HUES64 (cell line): ENCODE data around the gene CIITA.

Source experiments
- H3K27ac ChIP-seq: 2 replicates; pipeline ENCODE4 v1.7.0; 2013; ENCODE audit warnings: low read depth, low read length, inconsistent platforms
- H3K27me3 ChIP-seq: 2 replicates; pipeline ENCODE4 v1.6.1; 2013; ENCODE audit warnings: mild to moderate bottlenecking, low read length; ENCODE audit not compliant: insufficient read depth
- H3K36me3 ChIP-seq: 2 replicates; pipeline ENCODE4 v1.6.1; 2013; ENCODE audit warnings: mild to moderate bottlenecking, low read length; ENCODE audit not compliant: insufficient read depth
- H3K4me1 ChIP-seq: 2 replicates; pipeline ENCODE4 v1.6.1; 2013; ENCODE audit warnings: mild to moderate bottlenecking, low read length, moderate library complexity; ENCODE audit not compliant: insufficient read depth
- H3K4me3 ChIP-seq: 2 replicates; pipeline ENCODE4 v1.5.1; 2013; ENCODE audit warnings: mild to moderate bottlenecking, low read length, moderate library complexity
- H3K9ac ChIP-seq: 2 replicates; pipeline ENCODE4 v1.6.1; 2013; ENCODE audit warnings: mild to moderate bottlenecking, low read depth, low read length
- H3K9me3 ChIP-seq: 2 replicates; pipeline ENCODE4 v1.6.1; 2013; ENCODE audit warnings: low read depth, low read length; ENCODE audit not compliant: insufficient read depth
- WGBS: fragments of 150-250, 120-280 bp; methylation state at CpG from one replicate; pipeline ENCODE4 v1.1.7; 2013; ENCODE audit warnings: missing lambda C conversion rate; 5-methylcytosine and 5-hydroxymethylcytosine counted together

Gene CIITA

GRCh38 chr16:10932959-10933710, 56.1 kb downstream of the CIITA start:
- Histone ChIP-seq H3K4me3 (no peak overlapping the region), H3K9me3 (no peaks in the 10 kb centered on the region), H3K27ac (no peak overlapping the region), H3K27me3 (no peaks in the 10 kb centered on the region), H3K4me1 (no peaks in the 10 kb centered on the region), H3K9ac (no peak overlapping the region), H3K36me3 (peaks cover 17% of the 10 kb centered on the region)
- 94% methylated on average over 11 of the region's 11 CpGs for WGBS

GRCh38 chr16:10933865-10934264, 56.9 kb downstream of the CIITA start:
- H3K27me3 ChIP-seq = no peaks in the 10 kb centered on the region
- no peak overlapping the region for H3K4me3 ChIP-seq
- no peaks in the 10 kb centered on the region for H3K4me1 ChIP-seq
- 91% methylated on average over 8 of the region's 8 CpGs for WGBS
- no peak overlapping the region for H3K27ac ChIP-seq
- H3K9me3 ChIP-seq = no peaks in the 10 kb centered on the region
- H3K36me3 ChIP-seq = peaks cover 13% of the 10 kb centered on the region
- H3K9ac ChIP-seq = no peak overlapping the region

GRCh38 chr16:10934325-10935107, 57.5 kb downstream of the CIITA start:
- WGBS = 94% methylated on average over 12 of the region's 13 CpGs
- Histone ChIP-seq H3K9me3 (no peaks in the 10 kb centered on the region), H3K4me1 (no peaks in the 10 kb centered on the region), H3K27ac (no peak overlapping the region), H3K4me3 (no peak overlapping the region), H3K36me3 (peaks cover 13% of the 10 kb centered on the region), H3K27me3 (no peaks in the 10 kb centered on the region), H3K9ac (no peak overlapping the region)

GRCh38 chr16:10935226-10935915, 58.4 kb downstream of the CIITA start:
- H3K4me1 ChIP-seq = peaks cover 3% of the 10 kb centered on the region
- peaks cover 20% of the 10 kb centered on the region for H3K36me3 ChIP-seq
- WGBS = 97% methylated on average over 7 of the region's 7 CpGs

GRCh38 chr16:10936272-10936984, 59.4 kb downstream of the CIITA start:
- H3K9ac ChIP-seq = no peak overlapping the region

More at GRCh38 chr16:10935226-10935915, 58.4 kb downstream of the CIITA start:
- no peak overlapping the region for H3K27ac ChIP-seq
- H3K4me3 ChIP-seq = no peak overlapping the region
- no peak overlapping the region for H3K9ac ChIP-seq
- no peaks in the 10 kb centered on the region for H3K27me3 ChIP-seq
- H3K9me3 ChIP-seq = no peaks in the 10 kb centered on the region

GRCh38 chr16:10937068-10937859, 60.3 kb downstream of the CIITA start:
- 94% methylated on average over 11 of the region's 11 CpGs for WGBS
- Histone ChIP-seq H3K27ac (no peak overlapping the region), H3K36me3 (peaks cover 21% of the 10 kb centered on the region), H3K9ac (no peak overlapping the region), H3K4me1 (peaks cover 10% of the 10 kb centered on the region), H3K27me3 (0 out of 2 replicates have a peak, but pooled peaks cover 8% of the 10 kb centered on the region), H3K4me3 (no peak overlapping the region), H3K9me3 (no peaks in the 10 kb centered on the region)

More at GRCh38 chr16:10936272-10936984, 59.4 kb downstream of the CIITA start:
- Histone ChIP-seq H3K4me1 (peaks cover 10% of the 10 kb centered on the region), H3K27ac (no peak overlapping the region), H3K36me3 (peaks cover 21% of the 10 kb centered on the region), H3K9me3 (no peaks in the 10 kb centered on the region), H3K27me3 (0 out of 2 replicates have a peak, but pooled peaks cover 6% of the 10 kb centered on the region), H3K4me3 (no peak overlapping the region)
- 92% methylated on average over 7 of the region's 8 CpGs for WGBS

GRCh38 chr16:10938321-10938720, 61.3 kb downstream of the CIITA start:
- 95% methylated on average over 5 of the region's 7 CpGs for WGBS
- H3K9ac ChIP-seq = no peak overlapping the region
- no peaks in the 10 kb centered on the region for H3K9me3 ChIP-seq
- no peak overlapping the region for H3K4me3 ChIP-seq
- H3K27ac ChIP-seq = no peak overlapping the region
- peaks cover 13% of the 10 kb centered on the region for H3K4me1 ChIP-seq
- H3K36me3 ChIP-seq = peaks cover 21% of the 10 kb centered on the region
- 0 out of 2 replicates have a peak, but pooled peaks cover 8% of the 10 kb centered on the region for H3K27me3 ChIP-seq

- Histone ChIP-seq H3K4me3 (no peak overlapping the region), H3K9ac (no peak overlapping the region), H3K9me3 (no peaks in the 10 kb centered on the region), H3K27me3 (0 out of 2 replicates have a peak, but pooled peaks cover 8% of the 10 kb centered on the region), H3K4me1 (peaks cover 16% of the 10 kb centered on the region), H3K27ac (no peak overlapping the region), H3K36me3 (peaks cover 15% of the 10 kb centered on the region; the same call in 1 of the 2 replicates)
- 95% methylated on average over 7 of the region's 7 CpGs for WGBS
Measured at GRCh38 chr16:10938796-10939648, 62.0 kb downstream of the CIITA start.

GRCh38 chr16:10939649-10940234, 62.7 kb downstream of the CIITA start:
- Histone ChIP-seq H3K9me3 (no peaks in the 10 kb centered on the region), H3K27ac (no peak overlapping the region), H3K9ac (no peak overlapping the region), H3K4me1 (peaks cover 16% of the 10 kb centered on the region), H3K36me3 (peaks cover 15% of the 10 kb centered on the region; the same call in 1 of the 2 replicates), H3K27me3 (0 out of 2 replicates have a peak, but pooled peaks cover 8% of the 10 kb centered on the region), H3K4me3 (no peak overlapping the region)
- WGBS = 95% methylated on average over 7 of the region's 7 CpGs
